GM12878 (cell line): ENCODE measurements around the gene PDLIM4. TPM values are rescaled to one million over a fixed set of nuclear protein-coding genes. Genes with fewer than 3 reads are reported as not detected.

Experiments
- ATAC-seq: fragments of 200-7000 bp; cut with Tn5 transposase; 3 replicates; pipeline ENCODE4 v1.9.1; 2020; ENCODE audit warnings: mild to moderate bottlenecking, moderate library complexity
- BruUV-seq: library from RNA; stranded (reverse); fragments of 400-500 nt; replicated peaks from 2 replicates; lab custom pipeline; 2021; lab: Mats Ljungman, UMichigan
- CTCF ChIA-PET: fragments of 300-600 bp; sonication (Branson Sonifier 250); formaldehyde crosslinking; extraction: SDS; loops from one replicate; lab custom pipeline; 2021; ENCODE audit warnings: inconsistent platforms; lab: Yijun Ruan, JAX
- POLR2A ChIA-PET: fragments of 350-600 bp; formaldehyde crosslinking; extraction: SDS; loops from one replicate; lab custom pipeline; 2021; ENCODE audit warnings: inconsistent platforms; lab: Charles Lee
- RAD21 ChIA-PET: fragments of 300-600 bp; sonication (Branson Sonifier 250); formaldehyde crosslinking; loops from one replicate; lab custom pipeline; 2023; ENCODE audit warnings: antibody characterized with exemption; ENCODE audit not compliant: unreplicated experiment; lab: Charles Lee
- SMC1A ChIA-PET: fragments of 300-600 bp; sonication (Branson Sonifier 250); formaldehyde crosslinking; loops from one replicate; lab custom pipeline; 2023; ENCODE audit not compliant: unreplicated experiment, uncharacterized antibody; lab: Charles Lee
- DNase-seq: peaks from one replicate; pipeline ENCODE4 v3.0.0-alpha.2; 2011; ENCODE audit warnings: low read depth, low spot score
- FAIRE-seq: peaks from 3 replicates; lab custom pipeline; 2011; peaks lifted over from hg19 to GRCh38; lab: Jason Lieb, UNC
- H2AFZ ChIP-seq: 2 replicates; pipeline ENCODE4 v1.6.0; 2011; ENCODE audit warnings: low read depth, low read length, control low read depth; ENCODE audit not compliant: control insufficient read depth
- H3K27ac ChIP-seq: 2 replicates; pipeline ENCODE4 v1.5.1; 2011; ENCODE audit warnings: control low read depth; ENCODE audit not compliant: control insufficient read depth, insufficient read depth
- H3K27me3 ChIP-seq, 2 experiments: replicated peaks in 1 of 2; 2 replicates each; pipeline versions ENCODE4 v1.6.0 to v1.6.1; 2011; ENCODE audit warnings: low read length in 1 of 2; ENCODE audit not compliant: control insufficient read depth in 2 of 2, insufficient read depth in 2 of 2
- H3K36me3 ChIP-seq, 2 experiments: 2 replicates each; pipeline ENCODE4 v1.5.1; 2011; ENCODE audit warnings: low read length in 1 of 2; ENCODE audit not compliant: control insufficient read depth in 2 of 2, insufficient read depth in 2 of 2
- H3K4me1 ChIP-seq: 2 replicates; pipeline ENCODE4 v1.6.1; 2011; ENCODE audit warnings: mild to moderate bottlenecking, low read length, moderate library complexity, mixed read lengths; ENCODE audit not compliant: control insufficient read depth, insufficient read depth
- H3K4me2 ChIP-seq: 2 replicates; pipeline ENCODE4 v1.6.0; 2011; ENCODE audit warnings: control low read depth; ENCODE audit not compliant: control insufficient read depth, insufficient read depth
- H3K4me3 ChIP-seq: fragments of 200-600 bp; sonication (generic); 2 replicates; pipeline ENCODE4 v1.5.1; 2016
- H3K79me2 ChIP-seq: 2 replicates; pipeline ENCODE4 v1.6.0; 2011; ENCODE audit warnings: low read length; ENCODE audit not compliant: control insufficient read depth, insufficient read depth
- H3K9ac ChIP-seq: 2 replicates; pipeline ENCODE4 v1.8.0; 2011; ENCODE audit warnings: low read length, control low read depth, mixed read lengths; ENCODE audit not compliant: control insufficient read depth, insufficient read depth
- H3K9me3 ChIP-seq: replicated peaks from 3 replicates; pipeline ENCODE4 v1.5.1; 2011; ENCODE audit warnings: mild to moderate bottlenecking, low read length; ENCODE audit not compliant: control insufficient read depth, insufficient read depth
- H4K20me1 ChIP-seq: 2 replicates; pipeline ENCODE4 v1.6.0; 2011; ENCODE audit not compliant: control insufficient read depth, insufficient read depth
- CBFB ChIP-seq: IDR thresholded peaks from 2 replicates; pipeline ENCODE4 v1.6.1; 2016; ENCODE audit warnings: antibody characterized with exemption, low read depth
- MEF2A ChIP-seq: IDR thresholded peaks from 2 replicates; pipeline ENCODE4 v1.6.1; 2011; ENCODE audit warnings: low read depth, mild to moderate bottlenecking, low read length, moderate library complexity; ENCODE audit not compliant: insufficient read depth
- MTA3 ChIP-seq: IDR thresholded peaks from 2 replicates; pipeline ENCODE4 v1.6.1; 2012; ENCODE audit warnings: low read length, inconsistent platforms, borderline replicate concordance
- SMAD1 ChIP-seq: fragments of 450-650 bp; IDR thresholded peaks from 2 replicates; pipeline ENCODE4 v1.6.1; 2018; ENCODE audit warnings: mild to moderate bottlenecking, low read depth; ENCODE audit not compliant: partially characterized antibody
- SMAD5 ChIP-seq: IDR thresholded peaks from 2 replicates; pipeline ENCODE4 v1.6.1; 2016; ENCODE audit warnings: antibody characterized with exemption, low read depth
- SPI1 ChIP-seq: IDR thresholded peaks from 2 replicates; pipeline ENCODE4 v1.6.1; 2011; ENCODE audit warnings: low read depth, mild to moderate bottlenecking, low read length, moderate library complexity, borderline replicate concordance; ENCODE audit not compliant: insufficient read depth
- TCF12 ChIP-seq: IDR thresholded peaks from 2 replicates; pipeline ENCODE4 v1.6.1; 2011; ENCODE audit warnings: low read depth, mild to moderate bottlenecking, low read length
- ZZZ3 ChIP-seq: IDR thresholded peaks from 2 replicates; pipeline ENCODE4 v1.6.1; 2011; ENCODE audit warnings: low read depth; ENCODE audit not compliant: control insufficient read depth, insufficient read length
- WGBS: methylation state at CpG from one replicate; pipeline ENCODE4 v1.1.6; 2016; ENCODE audit warnings: low lambda C conversion rate; ENCODE audit not compliant: insufficient replicate concordance, insufficient coverage; ENCODE audit errors: missing lambda C conversion rate; 5-methylcytosine and 5-hydroxymethylcytosine counted together
- in situ Hi-C: fragments of 300-500 bp; cut with MboI; formaldehyde crosslinking; loops from 9 replicates; pipeline ENCODE4 v1.14.3; 2018; ENCODE audit warnings: mixed read lengths
- intact Hi-C: fragments of 100-400 bp; cut with micrococcal nuclease; formaldehyde crosslinking; loops from one replicate; pipeline ENCODE4 v1.14.2; 2022; ENCODE audit not compliant: unreplicated experiment
- polyA plus RNA-seq, 11 experiments: library from polyadenylated mRNA; depleted of rRNA in 4 of 11; unstranded in 6 of 11; stranded (reverse) in 5 of 11; fragments of >200 nt; fragmentation: Nextera tagmentation in 4 of 11; fragmentation: Illumina TruSeq in 1 of 11; extraction: Ambion mirVana in 4 of 11; extraction: Trizol in 1 of 11; gene quantifications; 1 replicate in 1 of 11; 2 replicates in 10 of 11; pipeline versions ENCODE4 v1.2.1 to v1.2.3, GENCODE V29; 2011 to 2016; ENCODE audit warnings: inconsistent platforms in 2 of 11, missing spikeins in 2 of 11, low read depth in 1 of 11
- total RNA-seq, 4 experiments: library from RNA; depleted of rRNA in 3 of 4; stranded (reverse); fragments of >200 nt in 3 of 4; fragmentation: Illumina TruSeq in 1 of 4; extraction: Trizol in 1 of 4; gene quantifications; 2 replicates each; pipeline versions ENCODE4 v1.2.1 to v1.2.3, GENCODE V29; 2013 to 2021
- TF ChIP-seq, protein P1 (sequence below): IDR thresholded peaks from 2 replicates; pipeline ENCODE4 v1.6.1; 2012; ENCODE audit warnings: improper control_type of control experiment, low read depth, low read length; ENCODE audit not compliant: insufficient replicate concordance
- TF ChIP-seq, protein P2 (sequence below): IDR thresholded peaks from 2 replicates; pipeline ENCODE4 v1.6.1; 2011; ENCODE audit warnings: borderline replicate concordance, low read depth, mild to moderate bottlenecking, moderate library complexity, low read length; ENCODE audit not compliant: insufficient read depth, poor library complexity, severe bottlenecking
- TF ChIP-seq, protein P3 (sequence below): fragments of 450-650 bp; IDR thresholded peaks from 2 replicates; pipeline ENCODE4 v1.6.1; 2016; ENCODE audit warnings: mild to moderate bottlenecking

PDLIM4 gene
- total and polyA plus RNA-seq, 10 of the 15 experiments (the other 5 are each of a cell fraction or from before 2014, with no cell fraction given), result 0.13 to 1.7 (median 0.39) TPM; not detected in 3

DNA sequence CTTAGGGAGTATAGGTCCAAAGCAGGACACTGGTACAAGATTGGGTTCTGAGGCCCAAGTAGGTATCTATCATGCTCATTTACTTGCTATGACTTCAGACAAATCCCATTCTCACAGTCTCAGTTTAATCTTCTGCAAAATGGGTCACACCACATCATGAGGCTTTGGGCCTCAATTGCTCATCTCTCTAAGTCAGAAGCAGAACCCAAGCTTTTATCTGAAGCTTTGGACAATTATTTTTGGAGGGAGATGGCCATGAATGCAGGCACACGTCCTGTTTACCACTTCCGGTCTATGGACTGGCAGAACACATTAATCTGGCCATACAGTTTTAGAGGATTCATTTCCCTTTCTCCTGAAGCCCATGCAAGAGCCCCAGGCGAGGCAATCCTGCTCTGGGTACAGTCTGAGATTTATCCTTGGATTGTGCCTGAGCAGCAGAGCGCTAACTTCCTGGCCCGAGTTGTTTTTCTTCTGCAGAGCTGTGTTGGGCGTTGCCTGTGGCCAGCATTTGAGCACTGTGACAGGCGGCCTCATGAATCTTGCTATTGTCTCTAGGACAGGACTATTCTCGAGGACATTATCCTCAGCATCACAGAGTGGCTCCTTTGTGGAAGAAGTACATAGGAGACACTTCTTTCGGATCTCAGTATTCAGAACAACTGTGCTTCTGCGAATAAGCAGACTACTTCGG, 52.8 kb downstream of the PDLIM4 start (continued):
- TF ChIP-seq, protein P1, sequence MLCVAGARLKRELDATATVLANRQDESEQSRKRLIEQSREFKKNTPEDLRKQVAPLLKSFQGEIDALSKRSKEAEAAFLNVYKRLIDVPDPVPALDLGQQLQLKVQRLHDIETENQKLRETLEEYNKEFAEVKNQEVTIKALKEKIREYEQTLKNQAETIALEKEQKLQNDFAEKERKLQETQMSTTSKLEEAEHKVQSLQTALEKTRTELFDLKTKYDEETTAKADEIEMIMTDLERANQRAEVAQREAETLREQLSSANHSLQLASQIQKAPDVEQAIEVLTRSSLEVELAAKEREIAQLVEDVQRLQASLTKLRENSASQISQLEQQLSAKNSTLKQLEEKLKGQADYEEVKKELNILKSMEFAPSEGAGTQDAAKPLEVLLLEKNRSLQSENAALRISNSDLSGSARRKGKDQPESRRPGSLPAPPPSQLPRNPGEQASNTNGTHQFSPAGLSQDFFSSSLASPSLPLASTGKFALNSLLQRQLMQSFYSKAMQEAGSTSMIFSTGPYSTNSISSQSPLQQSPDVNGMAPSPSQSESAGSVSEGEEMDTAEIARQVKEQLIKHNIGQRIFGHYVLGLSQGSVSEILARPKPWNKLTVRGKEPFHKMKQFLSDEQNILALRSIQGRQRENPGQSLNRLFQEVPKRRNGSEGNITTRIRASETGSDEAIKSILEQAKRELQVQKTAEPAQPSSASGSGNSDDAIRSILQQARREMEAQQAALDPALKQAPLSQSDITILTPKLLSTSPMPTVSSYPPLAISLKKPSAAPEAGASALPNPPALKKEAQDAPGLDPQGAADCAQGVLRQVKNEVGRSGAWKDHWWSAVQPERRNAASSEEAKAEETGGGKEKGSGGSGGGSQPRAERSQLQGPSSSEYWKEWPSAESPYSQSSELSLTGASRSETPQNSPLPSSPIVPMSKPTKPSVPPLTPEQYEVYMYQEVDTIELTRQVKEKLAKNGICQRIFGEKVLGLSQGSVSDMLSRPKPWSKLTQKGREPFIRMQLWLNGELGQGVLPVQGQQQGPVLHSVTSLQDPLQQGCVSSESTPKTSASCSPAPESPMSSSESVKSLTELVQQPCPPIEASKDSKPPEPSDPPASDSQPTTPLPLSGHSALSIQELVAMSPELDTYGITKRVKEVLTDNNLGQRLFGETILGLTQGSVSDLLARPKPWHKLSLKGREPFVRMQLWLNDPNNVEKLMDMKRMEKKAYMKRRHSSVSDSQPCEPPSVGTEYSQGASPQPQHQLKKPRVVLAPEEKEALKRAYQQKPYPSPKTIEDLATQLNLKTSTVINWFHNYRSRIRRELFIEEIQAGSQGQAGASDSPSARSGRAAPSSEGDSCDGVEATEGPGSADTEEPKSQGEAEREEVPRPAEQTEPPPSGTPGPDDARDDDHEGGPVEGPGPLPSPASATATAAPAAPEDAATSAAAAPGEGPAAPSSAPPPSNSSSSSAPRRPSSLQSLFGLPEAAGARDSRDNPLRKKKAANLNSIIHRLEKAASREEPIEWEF, result no peak

DNA sequence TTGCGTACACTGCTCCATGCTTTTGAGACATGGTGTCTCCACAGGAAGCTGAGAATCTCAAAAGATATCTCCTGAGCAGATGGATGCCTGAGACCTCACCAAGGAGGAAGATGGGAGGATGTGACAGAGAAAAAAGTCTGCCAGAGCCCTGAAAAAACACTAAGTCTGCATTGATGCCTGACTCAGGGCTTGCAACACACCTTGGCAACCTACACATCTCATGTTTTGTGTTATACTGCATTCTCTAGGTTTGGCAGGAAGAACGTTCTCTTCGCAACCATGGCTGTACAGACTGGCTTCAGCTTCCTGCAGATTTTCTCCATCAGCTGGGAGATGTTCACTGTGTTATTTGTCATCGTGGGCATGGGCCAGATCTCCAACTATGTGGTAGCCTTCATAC, 55.9 kb downstream of the PDLIM4 start:
- no TSS peak for BruUV-seq
- no peaks in the 10 kb centered on the region for H3K79me2 ChIP-seq
- SMC1A ChIA-PET, result interaction anchor here (0.5 kb wide), 1 partner anchor 883 kb away, joined by 3 read pairs; no protein-coding TSS in a partner anchor

More for the DNA sequence above, 55.9 kb downstream of the PDLIM4 start:
- H3K9me3 ChIP-seq, result no peaks in the 10 kb centered on the region
- 69% methylated on average over 4 of the region's 4 CpGs for WGBS
- no peak for ATAC-seq
- no peaks in the 10 kb centered on the region for H4K20me1 ChIP-seq
- CTCF ChIA-PET, result no interaction called here
- no peaks in the 10 kb centered on the region for H3K4me1 ChIP-seq
- POLR2A ChIA-PET, result no interaction called here
- H3K4me2 ChIP-seq, result no peak overlapping the region
- no peaks in the 10 kb centered on the region for H3K36me3 ChIP-seq
- no peak for FAIRE-seq
- no peaks in the 10 kb centered on the region for H3K27me3 ChIP-seq
- intact Hi-C loops, result no loop called here
- in situ Hi-C loops, result no loop called here
- no peak overlapping the region for H3K4me3 ChIP-seq
- RAD21 ChIA-PET, result no interaction called here
- H3K27ac ChIP-seq, result no peak overlapping the region
- no peak for DNase-seq
- no peak overlapping the region for H3K9ac ChIP-seq
- no peak for TF ChIP-seq MEF2A
- TF ChIP-seq SMAD1, result no peak
- TF ChIP-seq MTA3, result no peak
- no peak for TF ChIP-seq ZZZ3
- no peak for TF ChIP-seq SPI1
- no peak for TF ChIP-seq SMAD5
- TF ChIP-seq, protein P2, sequence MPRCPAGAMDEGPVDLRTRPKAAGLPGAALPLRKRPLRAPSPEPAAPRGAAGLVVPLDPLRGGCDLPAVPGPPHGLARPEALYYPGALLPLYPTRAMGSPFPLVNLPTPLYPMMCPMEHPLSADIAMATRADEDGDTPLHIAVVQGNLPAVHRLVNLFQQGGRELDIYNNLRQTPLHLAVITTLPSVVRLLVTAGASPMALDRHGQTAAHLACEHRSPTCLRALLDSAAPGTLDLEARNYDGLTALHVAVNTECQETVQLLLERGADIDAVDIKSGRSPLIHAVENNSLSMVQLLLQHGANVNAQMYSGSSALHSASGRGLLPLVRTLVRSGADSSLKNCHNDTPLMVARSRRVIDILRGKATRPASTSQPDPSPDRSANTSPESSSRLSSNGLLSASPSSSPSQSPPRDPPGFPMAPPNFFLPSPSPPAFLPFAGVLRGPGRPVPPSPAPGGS, result no peak
- TF ChIP-seq TCF12, result no peak
- no peak for TF ChIP-seq CBFB
- TF ChIP-seq, protein P3, sequence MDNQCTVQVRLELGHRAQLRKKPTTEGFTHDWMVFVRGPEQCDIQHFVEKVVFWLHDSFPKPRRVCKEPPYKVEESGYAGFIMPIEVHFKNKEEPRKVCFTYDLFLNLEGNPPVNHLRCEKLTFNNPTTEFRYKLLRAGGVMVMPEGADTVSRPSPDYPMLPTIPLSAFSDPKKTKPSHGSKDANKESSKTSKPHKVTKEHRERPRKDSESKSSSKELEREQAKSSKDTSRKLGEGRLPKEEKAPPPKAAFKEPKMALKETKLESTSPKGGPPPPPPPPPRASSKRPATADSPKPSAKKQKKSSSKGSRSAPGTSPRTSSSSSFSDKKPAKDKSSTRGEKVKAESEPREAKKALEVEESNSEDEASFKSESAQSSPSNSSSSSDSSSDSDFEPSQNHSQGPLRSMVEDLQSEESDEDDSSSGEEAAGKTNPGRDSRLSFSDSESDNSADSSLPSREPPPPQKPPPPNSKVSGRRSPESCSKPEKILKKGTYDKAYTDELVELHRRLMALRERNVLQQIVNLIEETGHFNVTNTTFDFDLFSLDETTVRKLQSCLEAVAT, result no peak
- no peak overlapping the region for H2AFZ ChIP-seq
